ENCODE measurements around the gene RHOG.
"Not testable (repeated sequence)": the region's sequence is repeated elsewhere in the genome, so short reads cannot be mapped to it uniquely, and the experiment has no call there.

RHOG gene

DNA sequence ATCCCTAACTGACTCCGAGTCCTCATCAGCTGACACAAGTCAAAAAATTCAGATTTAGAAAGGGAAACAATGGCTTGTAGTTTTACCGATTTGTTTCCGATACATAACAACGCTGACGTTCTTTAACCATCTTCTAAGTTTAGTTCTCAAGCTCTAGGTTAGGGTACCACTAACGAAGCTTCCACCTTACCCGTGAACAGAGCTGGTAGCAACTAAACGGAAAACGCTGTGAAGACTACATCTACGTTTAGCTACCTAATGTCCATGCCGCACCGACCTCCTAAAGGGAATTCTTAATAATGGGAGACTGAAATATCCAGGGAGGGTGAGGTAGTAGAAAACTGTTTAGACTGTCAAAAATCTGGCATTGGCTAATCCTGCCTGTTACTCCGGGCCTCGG is 44.4 kb downstream of the RHOG start:
- no peak for DNase-seq
- Histone ChIP-seq H3K27ac (ENCODE audit: low read depth, low read length) (no peak overlapping the region), H3K79me1 (ENCODE audit: low read length) (peaks cover 2% of the 10 kb centered on the region), H3K4ac (ENCODE audit: low read depth, low read length) (no peak overlapping the region), H2BK120ac (ENCODE audit: low read depth, low read length) (no peak overlapping the region), H3K9ac (ENCODE audit: low read length) (peak overlapping the region; percentile 96), H3K56ac (ENCODE audit: low read length) (peak overlapping the region; percentile 95), H3K4me1 (ENCODE audit: control insufficient read depth, low read depth, low read length) (peaks cover 5% of the 10 kb centered on the region), H3K18ac (ENCODE audit: low read length) (no peak overlapping the region), H3K79me2 (ENCODE audit: control insufficient read depth, insufficient read depth, low read length) (peaks cover 55% of the 10 kb centered on the region), H2BK5ac (ENCODE audit: low read length) (no peak overlapping the region), H3K27me3 (ENCODE audit: insufficient read depth, low read length, poor library complexity) (no peaks in the 10 kb centered on the region), H3K23ac (ENCODE audit: low read length) (no peak overlapping the region), H2AK5ac (ENCODE audit: low read length) (no peak overlapping the region), H4K8ac (ENCODE audit: low read depth, low read length) (no peak overlapping the region), H3K4me2 (ENCODE audit: low read length) (peak overlapping the region; percentile 93), H2BK15ac (replicated peaks; ENCODE audit: low read depth) (no peak overlapping the region), H3K4me3 (ENCODE audit: low read length) (peak overlapping the region; percentile 92), H3K36me3 (ENCODE audit: control insufficient read depth, insufficient read depth, low read length) (no peaks in the 10 kb centered on the region), H4K5ac (ENCODE audit: low read length) (no peak overlapping the region)
- no CpG with 5 or more reads among the region's 14 CpGs for WGBS (ENCODE audit: extremely low coverage, insufficient coverage, low lambda C conversion rate)

DNA sequence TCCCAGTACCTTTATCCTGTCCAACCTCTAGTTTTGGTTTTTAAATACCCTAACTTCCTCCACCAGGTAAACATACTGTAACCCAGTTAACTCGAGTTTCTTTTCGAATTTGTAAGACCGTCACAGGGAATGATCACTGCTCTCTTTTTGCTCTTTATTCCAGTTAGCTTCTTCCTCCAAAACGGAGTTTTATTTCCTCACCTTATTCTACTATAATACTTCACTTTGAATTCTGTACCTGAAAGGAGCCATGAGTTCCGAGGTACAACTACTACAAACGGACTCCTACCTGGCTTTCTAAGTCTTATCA is 44.8 kb downstream of the RHOG start:
- Histone ChIP-seq H3K4me3 (ENCODE audit: low read length) (peak overlapping the region; percentile 92), H3K4ac (ENCODE audit: low read depth, low read length) (no peak overlapping the region), H3K18ac (ENCODE audit: low read length) (no peak overlapping the region), H3K56ac (ENCODE audit: low read length) (peak overlapping the region; percentile 50), H3K9ac (ENCODE audit: low read length) (peak overlapping the region; percentile 96), H3K79me2 (ENCODE audit: control insufficient read depth, insufficient read depth, low read length) (peaks cover 58% of the 10 kb centered on the region), H2BK120ac (ENCODE audit: low read depth, low read length) (no peak overlapping the region), H4K5ac (ENCODE audit: low read length) (no peak overlapping the region), H4K8ac (ENCODE audit: low read depth, low read length) (no peak overlapping the region), H3K4me2 (ENCODE audit: low read length) (peak overlapping the region; percentile 93), H3K27me3 (ENCODE audit: insufficient read depth, low read length, poor library complexity) (no peaks in the 10 kb centered on the region), H3K23ac (ENCODE audit: low read length) (no peak overlapping the region), H3K27ac (ENCODE audit: low read depth, low read length) (no peak overlapping the region), H3K79me1 (ENCODE audit: low read length) (peaks cover 2% of the 10 kb centered on the region), H3K4me1 (ENCODE audit: control insufficient read depth, low read depth, low read length) (peaks cover 5% of the 10 kb centered on the region), H3K36me3 (ENCODE audit: control insufficient read depth, insufficient read depth, low read length) (no peaks in the 10 kb centered on the region), H2BK15ac (replicated peaks; ENCODE audit: low read depth) (no peak overlapping the region), H2AK5ac (ENCODE audit: low read length) (no peak overlapping the region), H2BK5ac (ENCODE audit: low read length) (no peak overlapping the region)
- no peak for DNase-seq
- no CpG with 5 or more reads among the region's 6 CpGs for WGBS (ENCODE audit: extremely low coverage, insufficient coverage, low lambda C conversion rate)

GRCh38 chr11:3795131-3796001 is 45.4 kb downstream of the RHOG start:
- Histone ChIP-seq H4K5ac (ENCODE audit: low read length) (no peak overlapping the region), H3K9ac (ENCODE audit: low read length) (peak overlapping the region; percentile 96), H3K23ac (ENCODE audit: low read length) (no peak overlapping the region), H3K56ac (ENCODE audit: low read length) (peak overlapping the region; percentile 25), H2BK120ac (ENCODE audit: low read depth, low read length) (no peak overlapping the region), H2BK5ac (ENCODE audit: low read length) (no peak overlapping the region), H2BK15ac (replicated peaks; ENCODE audit: low read depth) (no peak overlapping the region), H3K27me3 (ENCODE audit: insufficient read depth, low read length, poor library complexity) (no peaks in the 10 kb centered on the region), H3K4me2 (ENCODE audit: low read length) (no peak overlapping the region), H3K79me2 (ENCODE audit: control insufficient read depth, insufficient read depth, low read length) (peaks cover 60% of the 10 kb centered on the region), H3K4me3 (ENCODE audit: low read length) (no peak overlapping the region), H3K4me1 (ENCODE audit: control insufficient read depth, low read depth, low read length) (peaks cover 5% of the 10 kb centered on the region), H3K36me3 (ENCODE audit: control insufficient read depth, insufficient read depth, low read length) (no peaks in the 10 kb centered on the region), H2AK5ac (ENCODE audit: low read length) (no peak overlapping the region), H3K27ac (ENCODE audit: low read depth, low read length) (no peak overlapping the region), H4K8ac (ENCODE audit: low read depth, low read length) (no peak overlapping the region), H3K18ac (ENCODE audit: low read length) (no peak overlapping the region), H3K4ac (ENCODE audit: low read depth, low read length) (no peak overlapping the region), H3K79me1 (ENCODE audit: low read length) (peaks cover 2% of the 10 kb centered on the region)
- DNase-seq, result no peak
- no CpG with 5 or more reads among the region's 8 CpGs for WGBS (ENCODE audit: extremely low coverage, insufficient coverage, low lambda C conversion rate)

GRCh38 chr11:3794387-3794786 is 46.4 kb downstream of the RHOG start:
- H3K9ac ChIP-seq (ENCODE audit: low read length); H3K23ac ChIP-seq (ENCODE audit: low read length); DNase-seq; H3K56ac ChIP-seq (ENCODE audit: low read length); H4K5ac ChIP-seq (ENCODE audit: low read length); H2BK120ac ChIP-seq (ENCODE audit: low read depth, low read length); H3K4ac ChIP-seq (ENCODE audit: low read depth, low read length); H2BK5ac ChIP-seq (ENCODE audit: low read length); H2AK5ac ChIP-seq (ENCODE audit: low read length); H3K27me3 ChIP-seq (ENCODE audit: insufficient read depth, low read length, poor library complexity); H4K8ac ChIP-seq (ENCODE audit: low read depth, low read length); H3K4me2 ChIP-seq (ENCODE audit: low read length); H3K27ac ChIP-seq (ENCODE audit: low read depth, low read length); H3K79me1 ChIP-seq (ENCODE audit: low read length); H3K18ac ChIP-seq (ENCODE audit: low read length); H3K4me3 ChIP-seq (ENCODE audit: low read length); H3K36me3 ChIP-seq (ENCODE audit: control insufficient read depth, insufficient read depth, low read length); H2BK15ac ChIP-seq (replicated peaks; ENCODE audit: low read depth); H3K4me1 ChIP-seq (ENCODE audit: control insufficient read depth, low read depth, low read length): not testable (repeated sequence)
- H3K79me2 ChIP-seq (ENCODE audit: control insufficient read depth, insufficient read depth, low read length), result peaks cover 70% of the 10 kb centered on the region
- WGBS (ENCODE audit: extremely low coverage, insufficient coverage, low lambda C conversion rate), result no CpG with 5 or more reads among the region's 10 CpGs

DNA sequence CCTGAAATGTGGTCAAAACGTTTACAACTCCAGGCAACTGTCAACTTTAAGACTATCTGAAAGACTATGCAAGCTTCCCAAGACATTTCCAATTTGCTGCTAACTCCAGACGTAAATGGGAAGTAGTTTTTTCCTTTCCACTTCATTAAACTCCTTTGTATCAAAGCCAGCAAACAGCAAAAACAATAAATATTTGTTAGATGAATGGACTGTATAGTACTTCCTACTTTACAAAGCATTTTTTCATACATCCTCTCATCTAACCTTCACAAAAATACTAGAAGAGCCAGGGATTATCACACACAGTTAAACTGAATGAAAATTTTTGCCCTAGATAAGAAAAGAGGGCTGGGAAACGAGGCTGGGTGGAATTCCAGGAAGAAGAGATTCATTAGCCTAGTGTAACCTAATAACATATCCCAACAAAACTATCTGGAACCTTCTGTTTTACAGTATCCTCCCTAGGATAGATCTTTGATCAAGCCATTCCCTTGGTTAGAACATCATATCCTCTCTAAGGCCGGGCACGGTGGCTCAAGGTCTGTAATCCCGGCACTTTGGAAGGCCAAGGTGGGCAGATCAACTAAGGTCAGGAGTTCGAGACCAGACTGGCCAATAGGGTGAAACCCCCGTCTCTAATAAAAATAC is 53.9 kb downstream of the RHOG start:
- H3K4ac ChIP-seq (ENCODE audit: low read depth, low read length), result no peak overlapping the region
- no peak overlapping the region for H3K4me2 ChIP-seq (ENCODE audit: low read length)
- H4K5ac ChIP-seq (ENCODE audit: low read length), result no peak overlapping the region
- no peak overlapping the region for H3K23ac ChIP-seq (ENCODE audit: low read length)
- no peak overlapping the region for H2BK15ac ChIP-seq (replicated peaks; ENCODE audit: low read depth)
- H3K9ac ChIP-seq (ENCODE audit: low read length), result no peak overlapping the region
- H2BK5ac ChIP-seq (ENCODE audit: low read length), result no peak overlapping the region
- H3K79me2 ChIP-seq (ENCODE audit: control insufficient read depth, insufficient read depth, low read length), result peaks cover 79% of the 10 kb centered on the region
- no peak overlapping the region for H3K4me3 ChIP-seq (ENCODE audit: low read length)
- H3K79me1 ChIP-seq (ENCODE audit: low read length), result peaks cover 3% of the 10 kb centered on the region
- H4K8ac ChIP-seq (ENCODE audit: low read depth, low read length), result no peak overlapping the region
- no peak for DNase-seq
- H2AK5ac ChIP-seq (ENCODE audit: low read length), result no peak overlapping the region
- no CpG with 5 or more reads among the region's 8 CpGs for WGBS (ENCODE audit: extremely low coverage, insufficient coverage, low lambda C conversion rate)
- H3K27ac ChIP-seq (ENCODE audit: low read depth, low read length), result no peak overlapping the region
- no peaks in the 10 kb centered on the region for H3K4me1 ChIP-seq (ENCODE audit: control insufficient read depth, low read depth, low read length)
- no peak overlapping the region for H2BK120ac ChIP-seq (ENCODE audit: low read depth, low read length)
- H3K36me3 ChIP-seq (ENCODE audit: control insufficient read depth, insufficient read depth, low read length), result no peaks in the 10 kb centered on the region
- H3K18ac ChIP-seq (ENCODE audit: low read length), result no peak overlapping the region
- H3K27me3 ChIP-seq (ENCODE audit: insufficient read depth, low read length, poor library complexity), result no peaks in the 10 kb centered on the region
- H3K56ac ChIP-seq (ENCODE audit: low read length), result no peak overlapping the region

Data from mesendoderm (in vitro differentiated cells).